ENCODE measurements around the gene DNAJB6.

- no peak for TF ChIP-seq CTCF (conservative IDR thresholded peaks at IDR 0.05; ENCODE audit: low read length)
- no peak for TF ChIP-seq EZH2phosphoT487 (IDR thresholded peaks at IDR 0.05; ENCODE audit: borderline replicate concordance, low read depth, low read length)
These were observed 95.2 kb downstream of the DNAJB6 start for GRCh38 chr7:157431951-157432540.
